ENCODE data around the gene ADCY2.

The ADCY2 gene

GRCh38 chr5:7518947-7519560 lies 123.1 kb downstream of the ADCY2 start:
- no peak for DNase-seq

GRCh38 chr5:7519564-7519963 lies 123.6 kb downstream of the ADCY2 start:
- no peak for DNase-seq

GRCh38 chr5:7529880-7530279 lies 133.9 kb downstream of the ADCY2 start:
- DNase-seq = no peak

GRCh38 chr5:7533941-7534340 lies 138.0 kb downstream of the ADCY2 start:
- no peak for DNase-seq

GRCh38 chr5:7534505-7534904 lies 138.6 kb downstream of the ADCY2 start:
- DNase-seq = no peak

GRCh38 chr5:7537573-7537972 lies 141.6 kb downstream of the ADCY2 start:
- no peak for DNase-seq

- no peak for DNase-seq
Observed at GRCh38 chr5:7539571-7539970, 143.6 kb downstream of the ADCY2 start.

- DNase-seq = no peak
Observed at GRCh38 chr5:7540736-7541485, 145.0 kb downstream of the ADCY2 start.

- no peak for DNase-seq
Observed at GRCh38 chr5:7541898-7542297, 146.0 kb downstream of the ADCY2 start.

- DNase-seq = no peak
Observed at GRCh38 chr5:7546555-7546954, 150.6 kb downstream of the ADCY2 start.

- no peak for DNase-seq
Observed at GRCh38 chr5:7548596-7548995, 152.7 kb downstream of the ADCY2 start.

GRCh38 chr5:7565559-7565958 lies 169.6 kb downstream of the ADCY2 start:
- DNase-seq = no peak

- DNase-seq = no peak
Observed at GRCh38 chr5:7576023-7576715, 180.2 kb downstream of the ADCY2 start.

- DNase-seq = no peak
Observed at GRCh38 chr5:7577381-7577780, 181.4 kb downstream of the ADCY2 start.

- no peak for DNase-seq
Observed at GRCh38 chr5:7578071-7578470, 182.1 kb downstream of the ADCY2 start.

- DNase-seq = no peak
Observed at GRCh38 chr5:7584749-7585148, 188.8 kb downstream of the ADCY2 start.

GRCh38 chr5:7585807-7586206 lies 189.9 kb downstream of the ADCY2 start:
- no peak for DNase-seq

GRCh38 chr5:7586480-7586879 lies 190.5 kb downstream of the ADCY2 start:
- no peak for DNase-seq

GRCh38 chr5:7589800-7590199 lies 193.9 kb downstream of the ADCY2 start:
- no peak for DNase-seq

GRCh38 chr5:7592910-7593309 lies 197.0 kb downstream of the ADCY2 start:
- no peak for DNase-seq

- DNase-seq = no peak
Observed at GRCh38 chr5:7597059-7597642, 201.2 kb downstream of the ADCY2 start.

- no peak for DNase-seq
Observed at GRCh38 chr5:7606840-7607465, 211.0 kb downstream of the ADCY2 start.

GRCh38 chr5:7608772-7609171 lies 212.8 kb downstream of the ADCY2 start:
- no peak for DNase-seq

Data from CD4-positive, alpha-beta T cell treated with Interleukin-17A for 1 hour (primary cell).